ENCODE measurements around the gene NTSR1.
A peak's percentile ranks its signal among the peaks of the same experiment; 100 is the strongest.

The NTSR1 gene

DNA sequence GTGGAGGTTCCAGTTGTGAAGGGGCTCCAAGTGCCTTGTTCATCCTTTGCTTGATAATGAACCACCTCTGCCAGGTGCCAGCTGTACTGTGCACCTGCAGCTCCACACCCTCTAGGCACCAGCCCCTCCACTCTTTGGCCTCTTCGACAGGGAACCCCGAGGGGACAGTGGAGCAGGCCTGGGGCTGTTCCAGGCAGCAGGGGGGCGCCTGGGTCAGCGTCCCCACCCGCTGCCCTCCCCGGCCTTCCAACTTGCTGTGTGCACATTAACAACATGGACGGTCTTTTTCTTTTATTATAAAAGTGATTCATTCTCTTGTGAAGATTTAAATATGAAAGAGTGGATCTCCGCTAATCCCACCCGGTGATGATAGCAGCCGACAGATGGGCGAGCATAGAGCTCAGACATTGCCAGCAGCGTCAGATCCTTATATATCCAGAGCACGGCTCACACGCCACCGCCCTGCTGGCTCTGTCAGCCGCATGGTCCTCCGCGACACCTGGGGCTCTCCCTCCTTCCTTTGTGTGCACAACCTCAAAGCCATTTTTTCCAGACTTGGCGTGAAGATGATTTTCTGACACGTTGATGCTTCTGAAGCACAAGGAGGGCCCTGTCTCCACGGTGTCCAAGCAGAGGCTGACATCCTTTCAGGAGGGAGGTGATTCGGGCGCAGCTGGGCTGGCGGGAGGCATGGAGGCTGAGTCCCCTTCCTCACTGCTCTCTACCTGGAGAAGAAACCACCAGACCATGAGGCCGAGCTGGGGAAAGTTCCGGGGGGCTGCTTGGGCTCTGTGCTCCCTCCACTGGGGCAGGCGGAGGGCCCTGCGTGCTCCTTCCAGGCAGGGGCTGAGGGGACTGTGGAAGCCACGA lies 65.4 kb downstream of the NTSR1 start:
- no peak for DNase-seq

DNA sequence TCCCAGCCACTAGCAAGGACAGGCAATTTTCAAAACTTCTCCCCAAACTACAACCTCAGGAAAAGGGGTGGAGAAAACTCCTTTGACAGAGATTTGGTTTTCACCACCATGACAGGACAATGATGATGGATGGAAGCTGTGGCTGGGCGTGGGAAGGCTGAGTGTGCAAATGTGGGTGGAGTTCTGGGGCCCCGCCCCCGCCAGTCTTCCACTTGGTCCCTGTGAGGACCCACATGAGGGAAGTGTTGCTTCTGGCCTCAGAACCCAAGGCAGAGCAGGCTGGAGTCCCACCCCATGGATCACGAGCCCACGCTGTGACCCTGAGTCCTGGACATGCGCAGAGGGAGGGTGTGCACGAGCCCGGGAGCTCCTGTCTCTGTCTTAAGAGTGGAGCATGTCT lies 66.1 kb downstream of the NTSR1 start:
- no peak for DNase-seq

DNA sequence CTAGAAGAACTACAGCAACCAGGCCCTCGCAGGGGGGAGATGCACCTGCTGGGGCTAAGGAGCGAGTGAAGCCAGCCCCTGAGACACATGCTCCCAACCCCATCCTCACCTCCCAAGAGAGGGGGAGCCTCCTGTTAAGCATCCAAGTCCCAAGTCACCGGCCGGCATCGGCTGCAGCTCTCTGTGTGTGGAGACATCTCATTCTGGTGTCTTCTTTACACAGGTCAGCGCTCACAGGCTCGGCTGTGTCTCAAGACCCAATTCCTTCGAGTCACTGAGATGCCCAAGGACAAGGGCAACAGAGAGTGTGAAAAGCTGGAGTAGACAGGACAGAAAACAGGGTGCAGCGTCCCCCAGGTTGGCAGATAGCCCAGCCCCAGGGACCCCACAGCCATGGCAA lies 66.6 kb downstream of the NTSR1 start:
- no peak for DNase-seq

DNA sequence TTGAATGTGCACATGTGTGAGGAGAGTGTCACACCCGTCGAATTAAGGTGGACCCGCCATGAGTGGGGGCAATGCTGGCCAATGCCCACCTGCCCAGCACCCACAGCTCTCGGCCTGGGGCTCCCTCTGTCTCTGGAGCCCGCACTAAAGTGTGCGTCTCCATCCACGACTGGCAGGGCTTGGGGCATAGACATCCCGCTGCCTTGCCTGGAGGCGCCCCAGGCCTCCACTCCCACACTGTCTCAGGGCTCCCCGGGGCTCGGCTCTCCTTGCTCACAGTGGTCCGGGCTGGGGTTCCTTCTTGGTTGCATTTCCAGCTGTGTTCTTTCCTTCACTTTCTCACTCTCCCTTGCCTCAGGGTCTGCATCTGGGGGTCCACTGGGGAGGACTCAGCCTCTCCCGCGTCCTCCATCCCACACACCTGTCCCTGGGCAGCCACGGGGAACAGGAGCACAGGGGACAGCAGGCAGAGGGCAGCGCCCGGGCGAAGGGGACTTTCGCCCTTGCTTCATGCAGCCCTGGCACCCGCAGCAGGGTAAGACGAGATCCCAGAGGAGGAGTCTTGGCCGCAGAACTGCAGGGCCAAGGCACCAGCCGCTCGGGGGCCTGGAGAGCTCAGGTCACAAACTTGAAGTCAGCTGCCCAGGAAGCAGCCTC lies 67.5 kb downstream of the NTSR1 start:
- DNase-seq = no peak

DNA sequence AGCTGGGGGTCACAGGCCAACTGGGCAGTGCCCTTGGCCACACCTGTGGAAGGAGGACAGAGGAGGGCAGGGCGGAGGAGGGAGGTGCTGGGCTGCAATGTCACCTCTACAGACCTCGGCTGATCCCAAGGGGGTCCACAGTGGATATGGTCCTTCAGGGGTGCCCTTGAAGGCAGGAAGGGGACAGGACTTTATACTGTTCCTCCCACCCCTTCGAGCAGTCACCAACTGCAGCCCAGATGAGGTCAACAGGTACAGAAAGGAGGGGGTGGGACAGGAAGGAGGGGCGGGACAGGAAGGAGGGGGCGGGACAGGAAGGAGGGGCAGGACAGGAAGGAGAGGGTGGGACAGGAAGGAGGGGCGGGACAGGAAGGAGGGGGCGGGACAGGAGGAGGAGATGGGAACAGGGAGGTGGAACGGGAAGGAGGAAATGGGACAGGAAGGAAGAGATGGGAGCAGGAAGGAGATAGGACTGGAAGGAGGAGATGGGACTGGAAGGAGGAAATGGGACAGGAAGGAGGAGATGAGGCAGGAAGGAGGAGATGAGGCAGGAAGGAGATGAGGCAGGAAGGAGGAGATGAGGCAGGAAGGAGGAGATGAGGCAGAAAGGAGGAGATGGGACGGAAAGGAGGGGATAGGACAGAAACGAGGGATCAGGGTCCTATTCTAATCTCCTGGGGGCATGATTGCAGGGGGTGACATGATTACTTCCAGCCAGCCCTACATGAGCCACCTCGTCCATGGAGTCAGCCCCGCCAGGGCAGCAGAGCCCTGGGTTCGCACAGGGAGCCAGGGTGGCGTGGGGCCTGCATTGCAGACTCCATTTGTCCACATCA lies 68.3 kb downstream of the NTSR1 start:
- DNase-seq = peak; percentile 78

DNA sequence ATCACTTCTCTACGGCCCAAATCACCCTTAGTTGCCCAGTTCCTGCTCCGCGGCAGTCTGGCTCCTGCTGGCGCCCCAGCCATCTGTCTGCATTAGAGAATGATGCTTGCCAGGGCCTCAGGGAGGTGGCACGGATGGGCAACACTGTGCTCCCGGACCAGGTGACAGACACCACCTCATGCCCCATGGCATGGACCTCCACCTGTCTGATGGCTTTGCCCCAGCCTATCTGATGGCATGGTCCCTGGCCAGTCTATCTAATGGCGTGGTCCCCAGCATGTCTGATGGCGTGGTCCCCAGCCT lies 68.8 kb downstream of the NTSR1 start:
- no peak for DNase-seq

DNA sequence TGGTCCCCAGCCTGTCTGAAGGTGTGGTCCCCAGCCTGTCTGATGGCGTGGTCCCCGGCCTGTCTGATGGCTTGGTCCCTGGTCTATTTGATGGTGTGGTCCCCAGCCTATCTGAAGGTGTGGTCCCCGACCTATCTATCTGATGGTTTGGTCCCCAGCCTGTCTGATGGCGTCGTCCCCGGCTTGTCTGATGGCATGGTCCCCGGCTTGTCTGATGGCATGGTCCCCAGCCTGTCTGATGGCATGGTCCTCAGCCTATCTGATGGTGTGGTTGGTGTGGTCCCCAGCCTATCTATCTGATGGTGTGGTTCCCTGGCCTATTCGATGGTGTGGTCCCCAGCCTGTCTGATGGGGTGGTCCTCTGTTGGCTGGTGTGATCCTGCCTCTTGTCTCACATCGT lies 69.4 kb downstream of the NTSR1 start:
- DNase-seq = no peak

DNA sequence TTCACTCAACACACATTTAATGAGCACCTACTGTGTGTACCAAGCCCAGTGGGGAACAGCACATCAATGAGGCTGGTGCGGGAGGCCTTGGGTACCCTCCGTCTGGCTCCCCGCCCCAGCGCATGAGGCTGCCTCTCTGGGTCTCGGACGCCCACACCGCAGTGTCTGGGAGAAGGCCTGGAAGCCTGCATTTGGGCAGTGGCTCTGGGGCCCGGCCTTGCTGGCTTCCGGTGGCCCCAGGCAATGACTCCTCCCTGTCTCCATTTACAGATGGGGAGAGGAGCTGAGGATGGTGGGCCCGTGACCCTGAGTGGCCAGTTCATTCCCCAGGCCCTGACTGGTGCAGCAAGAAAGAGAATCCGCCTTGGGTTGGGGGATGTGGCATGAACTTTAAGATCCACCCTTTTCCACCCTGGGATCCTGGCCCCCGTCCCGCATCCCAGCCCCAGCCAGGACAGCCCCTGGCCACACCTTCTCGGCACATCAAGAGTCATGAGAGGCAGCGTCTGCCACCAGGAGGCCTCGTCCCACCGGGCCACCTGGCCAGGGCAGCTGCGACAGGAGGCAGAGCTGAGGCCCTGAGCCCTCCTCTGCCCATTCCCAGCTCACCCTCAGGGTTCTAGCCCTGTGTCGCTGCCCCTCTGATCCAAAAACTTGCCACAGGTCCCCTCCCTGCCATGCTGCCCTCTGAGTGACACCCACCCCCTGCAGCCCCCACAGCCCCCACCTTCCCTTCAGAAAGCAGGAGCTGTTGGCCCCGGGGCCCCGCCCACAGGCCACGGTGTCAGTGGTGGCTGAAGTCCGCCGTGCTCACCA lies 70.2 kb downstream of the NTSR1 start:
- DNase-seq = no peak

DNA sequence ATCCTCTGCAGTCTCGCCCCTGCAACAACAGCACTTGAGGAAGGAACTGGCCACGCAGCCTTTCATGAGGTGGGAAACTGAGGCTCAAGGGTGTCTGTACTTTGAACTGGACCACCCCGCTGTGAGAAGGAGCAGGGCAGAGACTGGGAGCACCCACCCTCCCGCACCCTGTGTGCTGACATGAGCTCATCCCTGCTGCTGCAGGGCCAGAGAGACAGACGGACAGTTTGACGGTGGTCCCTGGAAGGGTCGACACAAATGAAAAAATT lies 70.7 kb downstream of the NTSR1 start:
- no peak for DNase-seq

DNA sequence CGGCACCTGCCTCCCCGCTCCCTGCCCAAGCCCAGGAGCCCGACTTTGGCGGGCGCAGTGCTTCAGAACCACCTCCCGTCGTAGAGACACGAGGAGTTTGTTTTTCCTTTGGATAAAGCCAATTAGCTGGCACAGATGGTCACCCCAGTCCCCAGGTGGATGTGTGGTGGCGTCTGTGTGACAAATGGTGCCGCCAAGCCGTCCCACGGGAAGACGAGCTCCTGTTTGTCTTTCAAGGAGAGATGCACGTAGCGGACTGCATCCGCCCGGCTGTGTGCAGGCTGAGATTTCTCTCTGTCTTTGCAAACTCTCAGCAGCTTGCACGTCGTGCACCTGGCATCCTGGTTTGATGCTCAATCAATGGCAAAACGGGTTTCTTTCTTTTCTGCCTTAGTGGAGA lies 71.6 kb downstream of the NTSR1 start:
- DNase-seq = no peak

DNA sequence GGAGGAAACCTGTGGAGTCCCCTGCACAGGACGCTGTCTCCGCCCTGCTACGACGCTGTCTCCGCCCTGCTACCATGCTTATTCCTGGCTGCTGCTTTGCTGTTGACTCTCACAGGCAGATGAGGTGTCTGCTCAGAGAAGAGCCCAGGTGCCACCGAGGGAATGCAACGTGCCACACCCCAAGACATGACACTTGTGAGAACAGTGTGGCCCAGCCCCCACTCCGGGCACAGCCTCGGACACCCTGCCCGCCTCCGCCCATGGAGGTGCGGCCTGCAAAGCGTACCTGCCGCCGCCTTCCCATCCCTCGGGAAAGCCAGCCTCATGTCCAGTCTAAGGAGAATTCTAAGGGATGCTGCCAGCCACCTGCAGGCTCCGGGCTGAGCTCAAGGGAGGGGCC lies 72.1 kb downstream of the NTSR1 start:
- no peak for DNase-seq

DNA sequence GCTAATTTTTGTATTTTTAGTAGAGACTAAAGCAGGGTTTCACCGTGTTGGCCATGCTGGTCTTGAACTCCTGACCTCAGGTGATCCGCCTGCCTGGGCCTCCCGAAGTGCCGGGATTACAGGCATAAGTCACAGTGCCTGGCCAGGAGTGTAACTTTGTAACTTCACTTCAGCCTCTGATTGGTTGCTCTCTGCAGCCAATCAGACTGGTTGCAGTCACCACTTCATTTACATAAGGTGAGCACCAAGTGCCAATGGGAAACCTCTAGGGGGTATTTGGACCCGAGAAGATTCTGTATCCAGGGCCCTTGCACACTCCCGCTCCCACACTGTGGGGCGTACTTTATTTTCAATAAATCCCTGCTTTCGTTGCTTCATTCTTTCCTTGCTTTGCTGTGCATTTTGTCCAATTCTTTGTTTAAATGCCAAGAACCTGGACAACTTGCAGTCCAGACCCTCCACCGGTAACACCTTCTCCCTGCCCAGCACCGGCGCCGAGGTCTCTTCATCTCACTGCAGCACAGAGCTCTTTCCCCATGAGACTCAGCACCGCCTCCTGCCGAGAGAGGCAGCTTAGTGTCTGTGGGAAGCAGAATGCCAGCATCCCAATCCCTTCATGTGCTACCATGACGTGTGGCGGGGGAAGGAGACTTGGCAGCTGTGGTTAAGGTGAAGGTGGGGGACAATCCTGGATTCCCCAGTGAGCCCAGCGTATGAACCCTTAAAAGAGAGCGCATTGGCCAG lies 73.7 kb downstream of the NTSR1 start:
- DNase-seq = no peak

DNA sequence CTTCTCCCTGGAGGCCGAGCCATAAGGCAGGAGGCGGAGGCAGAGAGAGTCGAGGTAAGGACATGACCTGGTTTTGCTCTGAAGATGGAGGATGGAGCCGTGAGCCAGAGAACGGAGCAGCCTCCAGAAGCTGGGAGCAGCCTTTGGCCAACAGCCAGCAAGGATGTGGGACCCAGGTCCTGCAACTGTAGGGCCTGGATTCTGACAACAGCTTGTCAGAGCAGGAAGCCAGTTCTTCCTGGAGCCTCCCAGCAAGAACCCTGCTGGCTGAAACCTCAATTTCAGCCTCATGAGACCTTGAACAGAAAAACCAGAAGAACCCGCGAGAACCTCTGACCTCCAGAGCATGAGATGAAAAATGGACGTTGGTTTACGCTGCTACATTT lies 74.2 kb downstream of the NTSR1 start:
- DNase-seq = no peak

DNA sequence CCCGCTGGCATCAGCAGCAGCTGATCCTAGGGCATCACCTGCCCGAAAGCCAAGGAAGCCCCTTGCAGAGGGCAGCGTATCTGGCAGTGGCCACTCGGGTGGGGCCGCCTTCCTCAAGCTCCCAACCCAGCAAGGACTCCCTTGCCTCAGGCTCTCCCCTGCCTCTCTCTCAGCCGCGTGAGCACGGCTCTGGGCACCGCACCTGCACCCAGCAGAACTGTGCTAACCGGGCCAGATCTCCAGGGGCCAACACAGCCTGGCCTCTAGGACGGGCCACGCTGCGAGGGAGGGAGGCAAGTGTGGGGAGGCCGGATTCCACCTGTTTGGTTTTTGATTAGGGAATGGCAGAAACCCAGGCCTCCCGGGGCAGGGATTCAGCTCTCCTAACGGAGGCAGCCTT lies 75.9 kb downstream of the NTSR1 start:
- DNase-seq = no peak

DNA sequence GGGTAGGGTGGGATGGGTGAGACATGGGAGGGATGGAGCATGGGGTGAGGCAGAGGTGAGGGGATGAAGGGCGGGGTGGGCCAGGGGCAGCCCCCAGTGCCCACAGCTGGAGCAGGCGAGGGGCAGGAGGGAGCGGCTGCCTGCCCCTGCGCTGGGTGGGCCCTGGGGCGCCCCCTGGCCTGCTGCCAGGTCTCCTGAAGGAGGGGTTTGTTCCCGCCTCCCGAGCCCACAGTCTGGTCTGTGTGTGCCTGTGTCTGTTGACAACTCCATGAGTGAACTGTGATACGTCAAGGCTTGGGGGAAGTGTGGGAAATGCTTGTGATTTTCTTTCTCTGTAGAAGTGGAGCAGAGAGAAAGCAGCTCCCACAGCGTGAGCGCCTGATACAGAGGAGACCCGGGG lies 76.8 kb downstream of the NTSR1 start:
- DNase-seq = no peak

DNA sequence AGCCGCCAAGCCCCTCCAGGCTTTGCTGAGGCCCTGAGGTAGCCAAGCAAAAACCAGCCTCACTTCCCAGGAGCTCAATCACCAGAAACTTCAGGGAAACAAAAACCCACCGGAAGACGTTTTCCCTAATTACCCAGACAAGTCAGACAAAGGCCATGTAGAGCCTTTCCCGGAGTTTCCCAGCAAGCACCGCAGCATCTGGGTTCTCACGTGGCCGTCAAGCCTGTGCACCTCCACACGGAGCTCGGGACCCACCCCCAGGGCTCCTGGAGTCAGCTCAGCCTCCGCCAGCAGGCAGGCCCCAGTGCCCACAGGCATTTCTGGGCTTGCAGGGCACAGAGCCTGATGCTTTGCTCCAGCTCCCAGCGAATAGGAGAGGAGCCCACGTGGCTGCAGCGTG lies 77.5 kb downstream of the NTSR1 start:
- no peak for DNase-seq

DNA sequence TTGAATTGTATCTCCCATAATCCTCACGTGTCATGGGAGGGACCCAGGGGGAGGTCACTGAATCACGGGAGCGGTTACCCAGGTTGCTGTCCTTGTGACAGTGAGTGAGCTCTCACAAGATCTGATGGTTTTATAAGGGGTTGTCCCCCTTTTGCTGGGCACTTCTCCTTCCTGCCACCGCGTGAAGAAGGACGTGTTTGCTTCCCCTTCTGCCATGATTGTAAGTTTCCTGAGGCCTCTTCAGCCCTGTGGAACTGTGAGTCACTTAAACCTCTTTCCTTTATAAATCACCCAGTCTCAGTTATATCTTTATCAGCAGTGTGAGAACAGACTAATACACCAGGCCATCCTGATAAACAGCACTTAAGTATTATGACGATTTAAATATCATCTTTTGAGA lies 78.7 kb downstream of the NTSR1 start:
- DNase-seq = no peak

DNA sequence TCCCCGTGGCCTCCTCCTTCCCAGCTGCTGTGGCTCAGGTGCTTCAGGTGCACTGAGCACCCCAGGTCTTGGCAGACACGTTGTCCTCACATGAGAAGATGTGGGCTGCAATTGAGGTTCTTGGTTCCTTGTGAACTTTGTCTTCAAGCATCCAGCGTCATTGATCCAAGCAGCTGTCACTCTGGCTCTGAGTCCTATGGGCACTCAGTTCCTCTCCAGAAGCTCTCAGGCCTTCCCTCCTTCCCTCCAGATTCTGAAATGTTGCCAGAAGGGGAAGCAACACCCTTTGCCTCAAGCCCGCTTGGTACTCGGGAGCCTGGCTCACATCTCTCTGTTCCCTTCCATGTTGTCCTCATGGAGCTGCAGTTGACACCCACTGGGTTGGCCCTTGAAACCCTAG lies 79.2 kb downstream of the NTSR1 start:
- DNase-seq = no peak

DNA sequence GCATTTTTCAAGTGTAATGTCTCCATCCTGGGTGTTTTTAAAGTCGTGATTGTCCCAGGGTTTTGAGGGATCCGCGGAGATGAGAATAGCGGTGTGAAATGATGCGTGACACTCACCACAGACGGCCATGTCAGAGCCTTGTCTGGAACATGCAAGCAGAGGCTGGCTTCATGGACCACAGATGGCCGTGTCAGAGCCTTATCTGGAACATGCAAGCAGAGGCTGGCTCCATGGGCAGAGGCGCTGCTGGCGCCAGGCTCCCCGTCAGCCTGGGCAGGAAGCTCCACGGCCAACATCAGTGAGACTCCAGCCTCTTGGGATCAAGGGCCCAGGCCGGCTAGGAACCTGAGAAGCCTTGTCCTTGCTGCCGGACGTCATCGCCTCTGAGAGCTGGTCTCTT lies 80.0 kb downstream of the NTSR1 start:
- no peak for DNase-seq

DNA sequence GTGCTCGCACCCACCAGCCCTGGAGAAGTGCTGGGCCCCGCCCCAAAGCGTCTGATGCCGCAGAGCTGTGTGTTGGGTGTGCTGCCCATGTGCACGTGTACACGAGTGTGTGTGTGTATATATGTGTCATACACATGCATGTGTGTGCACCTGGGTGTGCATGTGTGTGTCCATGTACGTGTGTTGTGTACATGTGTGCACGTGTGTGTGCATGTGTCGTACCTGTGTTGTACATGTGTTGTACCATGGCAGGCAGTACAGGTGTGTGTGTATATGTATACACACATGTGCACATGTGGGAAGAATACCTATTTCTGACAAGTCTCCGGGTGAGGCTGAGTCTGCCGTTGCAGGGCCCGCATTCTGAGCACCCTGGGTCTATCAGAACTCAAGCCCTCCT lies 81.4 kb downstream of the NTSR1 start:
- DNase-seq = no peak

DNA sequence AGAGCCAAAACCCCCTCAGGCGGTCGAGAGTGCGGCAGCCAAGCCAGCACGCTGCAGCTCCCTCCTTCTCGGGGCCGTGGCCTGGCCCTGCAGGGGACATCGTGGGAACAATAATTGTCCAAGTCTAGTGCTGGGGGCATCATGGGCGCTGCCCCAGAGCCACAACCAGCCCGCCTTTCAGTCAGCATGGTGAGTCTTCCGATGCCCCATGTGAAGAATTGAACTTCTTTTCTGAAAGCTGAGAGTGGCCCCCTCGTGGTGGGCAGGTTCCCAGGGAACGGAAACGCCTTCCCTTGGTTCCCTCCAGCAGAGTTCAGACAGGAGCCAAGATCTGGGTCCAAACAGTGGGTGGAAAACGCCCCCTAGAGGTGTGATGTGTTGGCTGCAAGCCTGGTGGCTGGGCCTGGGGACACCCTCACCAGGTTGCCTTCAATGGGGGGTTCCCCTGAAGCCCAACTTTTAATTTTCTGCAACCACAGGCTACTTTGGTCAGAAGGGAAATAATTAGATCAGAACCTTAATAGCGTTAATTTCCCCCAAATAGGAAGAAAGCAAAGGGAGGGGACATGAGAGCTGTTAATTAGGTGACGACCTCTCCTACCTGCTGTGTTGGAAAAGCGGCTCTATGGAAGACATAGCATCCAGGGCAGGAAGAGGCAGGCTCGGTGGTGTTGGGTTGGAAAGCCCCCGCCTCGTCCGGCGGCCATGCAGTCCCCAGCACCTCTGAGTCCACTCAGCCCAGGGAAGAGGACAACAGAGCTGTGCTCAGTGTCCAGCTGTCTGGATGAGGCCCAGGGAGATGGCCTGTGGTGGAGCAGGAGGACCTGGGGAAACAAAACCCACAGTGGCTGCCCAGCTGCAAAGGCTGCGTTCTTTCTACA lies 82.9 kb downstream of the NTSR1 start:
- DNase-seq = peak; percentile 89
